HepG2 (cell line): ENCODE data around the gene AXIN1. TPM values are rescaled to one million over a fixed set of nuclear protein-coding genes. Genes with fewer than 3 reads are reported as not detected.
A peak's percentile ranks its signal among the peaks of the same experiment; 100 is the strongest.

Experiments used
- CENPT ChIP-seq: sonication (generic); formaldehyde crosslinking; IDR thresholded peaks from 2 replicates; pipeline ENCODE4 v1.8.0; 2022; ENCODE audit warnings: low read depth, mild to moderate bottlenecking, moderate library complexity, missing genetic modification reagents
- DMAP1 ChIP-seq: IDR thresholded peaks from 2 replicates; pipeline ENCODE4 v1.6.1; 2016
- ESRRA ChIP-seq: sonication (generic); formaldehyde crosslinking; IDR thresholded peaks from 2 replicates; pipeline ENCODE4 v1.5.1; 2020; ENCODE audit warnings: mild to moderate bottlenecking, low read depth, missing genetic modification reagents
- MYC ChIP-seq: sonication (generic); formaldehyde crosslinking; IDR thresholded peaks from 2 replicates; pipeline ENCODE4 v1.9.0; 2021; ENCODE audit warnings: missing genetic modification reagents, borderline replicate concordance
- NONO ChIP-seq, 2 experiments: fragments of 450-650 bp in 1 of 2; sonication (generic) in 1 of 2; formaldehyde crosslinking in 1 of 2; IDR thresholded peaks in 1 of 2; conservative IDR thresholded peaks in 1 of 2; 2 replicates each; pipeline versions ENCODE4 v1.6.1 to v1.8.0; 2017 to 2022; ENCODE audit warnings: mild to moderate bottlenecking in 1 of 2, missing genetic modification reagents in 1 of 2, moderate library complexity in 1 of 2
- RXRA ChIP-seq: sonication (generic); formaldehyde crosslinking; IDR thresholded peaks from 2 replicates; pipeline ENCODE4 v1.5.1; 2020; ENCODE audit warnings: missing genetic modification reagents
- SALL2 ChIP-seq: sonication (generic); formaldehyde crosslinking; IDR thresholded peaks from 2 replicates; pipeline ENCODE4 v1.8.1; 2023; ENCODE audit warnings: mild to moderate bottlenecking, missing genetic modification reagents, inconsistent platforms
- SRY ChIP-seq: sonication (generic); formaldehyde crosslinking; IDR thresholded peaks from 2 replicates; pipeline ENCODE4 v1.8.0; 2022; ENCODE audit warnings: mild to moderate bottlenecking, missing genetic modification reagents
- THAP11 ChIP-seq: IDR thresholded peaks from 2 replicates; pipeline ENCODE4 v1.6.1; 2016; ENCODE audit warnings: missing biosample characterization, missing genetic modification reagents
- TMF1 ChIP-seq: sonication (generic); formaldehyde crosslinking; IDR thresholded peaks from 2 replicates; pipeline ENCODE4 v1.8.1; 2022; ENCODE audit warnings: low read depth, missing genetic modification reagents
- YEATS4 ChIP-seq: sonication (generic); formaldehyde crosslinking; IDR thresholded peaks from 2 replicates; pipeline ENCODE4 v1.4.0; 2020; ENCODE audit warnings: missing genetic modification reagents, borderline replicate concordance
- ZC3H13 ChIP-seq: sonication (generic); formaldehyde crosslinking; IDR thresholded peaks from 2 replicates; pipeline ENCODE4 v1.8.1; 2023; ENCODE audit warnings: mild to moderate bottlenecking, missing genetic modification reagents, moderate library complexity
- ZFX ChIP-seq: sonication (generic); formaldehyde crosslinking; IDR thresholded peaks from 2 replicates; pipeline ENCODE4 v1.4.0; 2020; ENCODE audit warnings: mild to moderate bottlenecking, low read depth, missing genetic modification reagents, moderate library complexity
- ZIK1 ChIP-seq: sonication (generic); formaldehyde crosslinking; IDR thresholded peaks from 2 replicates; pipeline ENCODE4 v1.5.0; 2020; ENCODE audit warnings: mild to moderate bottlenecking, low read depth, missing genetic modification reagents, borderline replicate concordance
- ZMYM4 ChIP-seq: sonication (generic); formaldehyde crosslinking; IDR thresholded peaks from 2 replicates; pipeline ENCODE4 v1.8.1; 2023; ENCODE audit warnings: mild to moderate bottlenecking, missing genetic modification reagents
- ZNF138 ChIP-seq: sonication (generic); formaldehyde crosslinking; IDR thresholded peaks from 2 replicates; pipeline ENCODE4 v1.5.0; 2020; ENCODE audit warnings: mild to moderate bottlenecking, low read depth, missing genetic modification reagents
- ZNF446 ChIP-seq: sonication (generic); formaldehyde crosslinking; IDR thresholded peaks from 2 replicates; pipeline ENCODE4 v1.5.0; 2020; ENCODE audit warnings: mild to moderate bottlenecking, missing genetic modification reagents
- ZNF451 ChIP-seq: sonication (generic); formaldehyde crosslinking; IDR thresholded peaks from 2 replicates; pipeline ENCODE4 v1.5.0; 2020; ENCODE audit warnings: mild to moderate bottlenecking, missing genetic modification reagents
- ZNF724P ChIP-seq: sonication (generic); formaldehyde crosslinking; IDR thresholded peaks from 2 replicates; pipeline ENCODE4 v1.8.0; 2022; ENCODE audit warnings: missing genetic modification reagents, borderline replicate concordance
- ZNF790 ChIP-seq: sonication (generic); formaldehyde crosslinking; IDR thresholded peaks from 2 replicates; pipeline ENCODE4 v1.8.0; 2022; ENCODE audit warnings: missing genetic modification reagents, mild to moderate bottlenecking, borderline replicate concordance
- ZNF816 ChIP-seq: sonication (generic); formaldehyde crosslinking; IDR thresholded peaks from 2 replicates; pipeline ENCODE4 v1.8.0; 2022; ENCODE audit warnings: missing genetic modification reagents, mild to moderate bottlenecking, borderline replicate concordance
- ZSCAN21 ChIP-seq: sonication (generic); formaldehyde crosslinking; IDR thresholded peaks from 2 replicates; pipeline ENCODE4 v1.8.0; 2022; ENCODE audit warnings: mild to moderate bottlenecking, missing genetic modification reagents, moderate library complexity, borderline replicate concordance
- polyA plus RNA-seq, 8 experiments: library from polyadenylated mRNA; depleted of rRNA in 3 of 8; stranded (reverse) in 7 of 8; unstranded in 1 of 8; fragments of >200 nt; fragmentation: Illumina TruSeq in 4 of 8; extraction: Trizol in 4 of 8; gene quantifications; 2 replicates each; pipeline versions ENCODE4 v1.2.1 to v1.2.3, GENCODE V29; 2011 to 2016; ENCODE audit warnings: low read depth in 4 of 8, missing spikeins in 1 of 8, mixed read lengths in 1 of 8; ENCODE audit not compliant: insufficient read depth in 1 of 8
- total RNA-seq, 5 experiments: library from RNA; depleted of rRNA; stranded (reverse); fragments of >200 nt; fragmentation: Illumina TruSeq; extraction: Trizol; gene quantifications; 2 replicates each; pipeline ENCODE4 v1.2.3, GENCODE V29; 2016; ENCODE audit warnings: low read depth in 1 of 5
- TF ChIP-seq, protein P1 (sequence below): sonication (generic); formaldehyde crosslinking; conservative IDR thresholded peaks from 2 replicates; pipeline ENCODE4 v1.4.0; 2020; ENCODE audit warnings: missing genetic modification reagents
- TF ChIP-seq, protein P2 (sequence below), 2 experiments: sonication (generic) in 1 of 2; formaldehyde crosslinking in 1 of 2; IDR thresholded peaks; 2 replicates each; pipeline versions ENCODE4 v1.4.0 to v1.6.1; 2018 to 2020; ENCODE audit warnings: missing genetic modification reagents in 2 of 2, borderline replicate concordance in 1 of 2, low read depth in 1 of 2, mild to moderate bottlenecking in 1 of 2, missing biosample characterization in 1 of 2
- TF ChIP-seq, protein P3 (sequence below): sonication (generic); formaldehyde crosslinking; IDR thresholded peaks from 2 replicates; pipeline ENCODE4 v1.5.0; 2020; ENCODE audit warnings: missing genetic modification reagents, mild to moderate bottlenecking, borderline replicate concordance

Gene AXIN1
- total and polyA plus RNA-seq, 2 of the 13 experiments (the other 11 are each of a cell fraction or from before 2014, with no cell fraction given) = 24.0 to 26.0 TPM

DNA sequence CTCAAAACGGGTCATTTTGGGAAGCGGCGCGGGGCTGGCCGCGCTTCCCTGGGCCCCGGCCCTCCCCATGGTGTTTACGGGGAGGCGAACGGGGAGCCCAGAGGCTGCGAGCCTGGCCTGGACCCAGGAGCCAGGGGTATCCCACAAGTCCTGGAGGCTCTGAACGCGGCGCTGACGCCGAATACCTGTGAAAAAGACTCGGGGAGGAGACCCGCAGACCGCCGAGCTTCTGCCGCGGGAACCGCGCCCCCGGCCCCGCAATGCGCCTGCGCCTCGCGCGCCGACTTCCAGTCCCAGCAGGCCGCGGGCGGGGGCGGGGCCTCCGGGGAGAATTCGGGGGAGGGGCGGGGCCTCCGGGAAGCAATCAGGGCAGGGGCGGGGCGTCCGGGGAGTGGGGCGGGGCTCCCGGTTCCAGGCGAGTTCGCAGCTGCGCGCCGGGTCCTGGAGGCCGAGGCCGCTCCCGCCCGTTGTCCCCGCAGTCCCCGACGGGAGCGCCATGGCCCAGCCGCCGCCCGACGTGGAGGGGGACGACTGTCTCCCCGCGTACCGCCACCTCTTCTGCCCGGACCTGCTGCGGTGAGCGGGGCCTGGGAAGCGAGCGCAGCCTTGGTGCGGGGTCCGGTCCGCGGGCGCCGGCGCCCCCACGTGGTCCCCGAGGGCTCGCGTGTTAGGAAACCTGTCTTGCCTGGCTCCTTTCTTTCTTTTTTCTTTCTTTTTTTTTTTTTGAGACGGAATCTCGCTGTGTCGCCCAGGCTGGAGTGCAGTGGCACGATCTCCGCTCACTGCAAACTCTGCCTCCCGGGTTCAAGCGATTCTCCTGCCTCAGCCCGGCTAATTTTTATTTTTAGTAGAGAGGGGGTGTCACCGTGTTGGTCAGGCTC, 49.2 kb upstream of the AXIN1 start, which contains the start of gene DECR2 (continued):
- TF ChIP-seq ZMYM4 (0 out of 2 replicates have a peak, but pooled peaks have one; percentile 15), NONO (IDR thresholded peaks at IDR 0.05) (no peak), NONO (CRISPR knock-in tag; conservative IDR thresholded peaks at IDR 0.05) (peak; percentile 74; the same call in 1 of the 2 replicates), SRY (peak; percentile 59; the same call in 1 of the 2 replicates), ZNF724P (CRISPR knock-in tag) (peak; percentile 51; the same call in 1 of the 2 replicates), TMF1 (peak; percentile 72), ZNF138 (CRISPR knock-in tag) (0 out of 2 replicates have a peak, but pooled peaks have one; percentile 53), ZNF790 (peak; percentile 29; the same call in 1 of the 2 replicates), ZNF816 (CRISPR knock-in tag) (peak; percentile 79; the same call in 1 of the 2 replicates), MYC (CRISPR knock-in tag) (peak; percentile 87), ZNF451 (CRISPR knock-in tag) (no peak), DMAP1 (peak; percentile 59; the same call in 1 of the 2 replicates), ZC3H13 (CRISPR knock-in tag) (peak; percentile 79; the same call in 1 of the 2 replicates), RXRA (CRISPR knock-in tag) (no peak), ZSCAN21 (peak; percentile 64), ZIK1 (CRISPR knock-in tag) (0 out of 2 replicates have a peak, but pooled peaks have one; percentile 18), CENPT (CRISPR knock-in tag) (no peak), ZFX (peak; percentile 81), ZNF446 (CRISPR knock-in tag) (peak; percentile 77), YEATS4 (CRISPR knock-in tag) (peak; percentile 64; the same call in 1 of the 2 replicates), SALL2 (CRISPR knock-in tag) (no peak), THAP11 (CRISPR knock-in tag) (peak; percentile 67), ESRRA (CRISPR knock-in tag) (peak; percentile 49; the same call in 1 of the 2 replicates)
- TF ChIP-seq, protein P1, sequence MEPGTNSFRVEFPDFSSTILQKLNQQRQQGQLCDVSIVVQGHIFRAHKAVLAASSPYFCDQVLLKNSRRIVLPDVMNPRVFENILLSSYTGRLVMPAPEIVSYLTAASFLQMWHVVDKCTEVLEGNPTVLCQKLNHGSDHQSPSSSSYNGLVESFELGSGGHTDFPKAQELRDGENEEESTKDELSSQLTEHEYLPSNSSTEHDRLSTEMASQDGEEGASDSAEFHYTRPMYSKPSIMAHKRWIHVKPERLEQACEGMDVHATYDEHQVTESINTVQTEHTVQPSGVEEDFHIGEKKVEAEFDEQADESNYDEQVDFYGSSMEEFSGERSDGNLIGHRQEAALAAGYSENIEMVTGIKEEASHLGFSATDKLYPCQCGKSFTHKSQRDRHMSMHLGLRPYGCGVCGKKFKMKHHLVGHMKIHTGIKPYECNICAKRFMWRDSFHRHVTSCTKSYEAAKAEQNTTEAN (CRISPR knock-in tag) = 0 out of 2 replicates have a peak, but pooled peaks have one; percentile 9
- TF ChIP-seq, protein P2, sequence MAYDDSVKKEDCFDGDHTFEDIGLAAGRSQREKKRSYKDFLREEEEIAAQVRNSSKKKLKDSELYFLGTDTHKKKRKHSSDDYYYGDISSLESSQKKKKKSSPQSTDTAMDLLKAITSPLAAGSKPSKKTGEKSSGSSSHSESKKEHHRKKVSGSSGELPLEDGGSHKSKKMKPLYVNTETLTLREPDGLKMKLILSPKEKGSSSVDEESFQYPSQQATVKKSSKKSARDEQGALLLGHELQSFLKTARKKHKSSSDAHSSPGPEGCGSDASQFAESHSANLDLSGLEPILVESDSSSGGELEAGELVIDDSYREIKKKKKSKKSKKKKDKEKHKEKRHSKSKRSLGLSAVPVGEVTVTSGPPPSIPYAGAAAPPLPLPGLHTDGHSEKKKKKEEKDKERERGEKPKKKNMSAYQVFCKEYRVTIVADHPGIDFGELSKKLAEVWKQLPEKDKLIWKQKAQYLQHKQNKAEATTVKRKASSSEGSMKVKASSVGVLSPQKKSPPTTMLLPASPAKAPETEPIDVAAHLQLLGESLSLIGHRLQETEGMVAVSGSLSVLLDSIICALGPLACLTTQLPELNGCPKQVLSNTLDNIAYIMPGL (CRISPR knock-in tag; IDR thresholded peaks at IDR 0.05; ENCODE audit: borderline replicate concordance in 1 of 2, low read depth in 1 of 2) = peak; percentile 90 to 93
- TF ChIP-seq, protein P3, sequence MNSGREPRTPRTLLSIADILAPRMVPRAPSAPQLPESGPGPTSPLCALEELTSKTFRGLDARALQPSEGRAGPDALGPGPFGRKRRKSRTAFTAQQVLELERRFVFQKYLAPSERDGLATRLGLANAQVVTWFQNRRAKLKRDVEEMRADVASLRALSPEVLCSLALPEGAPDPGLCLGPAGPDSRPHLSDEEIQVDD (CRISPR knock-in tag) = no peak
